Brain pericyte (primary cell): ENCODE results near the gene PTCH2.
A peak's percentile ranks its signal among the peaks of the same experiment; 100 is the strongest.
"Not testable (repeated sequence)": the region's sequence is repeated elsewhere in the genome, so short reads cannot be mapped to it uniquely, and the experiment has no call there.

Source experiments
- DNase-seq: peaks from one replicate; pipeline ENCODE4 v3.0.0-alpha.2; 2012; ENCODE audit warnings: low read depth, low spot score

The PTCH2 gene

DNA sequence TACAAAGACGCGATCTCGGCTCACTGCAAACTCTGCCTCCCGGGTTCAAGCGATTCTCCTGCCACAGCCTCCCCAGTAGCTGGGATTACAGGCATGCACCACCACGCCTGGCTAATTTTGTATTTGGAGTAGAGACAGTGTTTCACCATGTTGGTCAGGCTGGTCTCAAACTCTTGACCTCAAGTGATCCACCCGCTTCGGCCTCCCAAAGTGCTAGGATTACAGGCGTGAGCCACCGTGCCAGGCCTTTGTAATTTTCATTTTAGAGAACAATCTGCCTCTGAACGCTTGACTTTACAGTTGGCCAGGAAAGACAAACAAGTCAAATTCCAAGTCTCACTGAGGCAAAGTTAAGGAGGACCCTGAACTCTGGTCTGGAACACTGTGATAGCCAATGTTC, 4.8 kb downstream of the PTCH2 start:
- DNase-seq = not testable (repeated sequence)

DNA sequence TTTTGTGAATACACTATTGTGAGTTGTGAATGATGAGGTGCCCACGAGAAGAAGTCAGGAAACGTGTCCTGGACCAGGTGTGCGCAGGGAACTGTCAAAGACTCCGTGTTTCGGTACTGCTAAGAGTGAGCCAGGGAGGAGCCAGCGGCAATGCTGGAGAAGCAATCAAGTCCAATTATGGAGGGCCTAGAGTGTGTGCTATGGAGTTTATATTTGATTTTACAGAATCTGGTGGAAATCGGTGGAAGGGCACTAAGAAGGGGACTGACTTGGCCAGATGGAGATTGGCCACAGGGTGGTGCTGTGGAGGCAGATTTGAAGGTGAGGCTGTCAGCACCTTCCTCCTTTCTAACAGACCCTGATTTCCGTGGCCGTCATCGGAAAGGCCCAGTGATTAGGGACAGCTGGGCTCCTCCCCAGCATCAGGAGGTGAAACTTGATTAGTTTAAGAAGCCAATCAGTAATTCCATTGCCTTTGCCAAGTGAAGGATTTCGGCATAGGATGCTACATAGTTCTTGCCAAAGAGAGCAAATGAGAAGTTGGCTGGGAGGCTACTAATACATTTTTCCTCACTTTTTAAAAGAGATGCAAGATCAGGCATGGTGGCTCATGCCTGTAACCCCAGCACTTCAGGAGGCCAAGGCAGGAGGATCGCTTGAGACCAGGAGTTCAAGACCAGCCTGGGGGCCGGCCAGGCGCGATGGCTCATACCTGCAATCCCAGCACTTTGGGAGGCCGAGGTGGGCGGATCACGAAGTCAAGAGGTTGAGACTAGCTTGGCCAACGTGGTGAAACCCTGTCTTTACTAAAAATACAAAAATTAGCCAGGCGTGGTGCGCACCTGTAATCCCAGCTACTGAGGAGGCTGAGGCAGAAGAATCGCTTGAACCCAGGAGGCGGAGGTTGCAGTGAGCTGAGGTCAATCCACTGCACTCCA, 7.0 kb downstream of the PTCH2 start:
- DNase-seq = no peak

DNA sequence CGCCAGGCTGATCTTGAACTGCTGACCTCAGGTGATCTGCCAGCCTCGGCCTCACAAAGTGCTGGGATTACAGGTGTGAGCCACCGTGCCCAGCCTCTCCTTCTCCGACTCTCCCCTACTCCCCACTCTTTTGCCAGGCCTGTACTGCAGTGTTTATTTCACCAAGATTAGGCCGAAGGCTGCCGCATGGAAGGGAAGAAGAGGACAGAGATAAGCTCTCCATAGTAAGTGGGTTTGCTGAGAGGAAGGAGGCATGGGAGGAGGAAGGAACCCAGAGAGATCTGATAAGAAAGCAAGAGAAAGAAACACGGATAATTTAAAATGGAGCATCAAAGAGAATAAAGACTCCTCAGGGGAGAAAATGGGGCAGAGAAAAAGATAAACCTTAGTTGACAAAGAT, 8.7 kb downstream of the PTCH2 start:
- no peak for DNase-seq

DNA sequence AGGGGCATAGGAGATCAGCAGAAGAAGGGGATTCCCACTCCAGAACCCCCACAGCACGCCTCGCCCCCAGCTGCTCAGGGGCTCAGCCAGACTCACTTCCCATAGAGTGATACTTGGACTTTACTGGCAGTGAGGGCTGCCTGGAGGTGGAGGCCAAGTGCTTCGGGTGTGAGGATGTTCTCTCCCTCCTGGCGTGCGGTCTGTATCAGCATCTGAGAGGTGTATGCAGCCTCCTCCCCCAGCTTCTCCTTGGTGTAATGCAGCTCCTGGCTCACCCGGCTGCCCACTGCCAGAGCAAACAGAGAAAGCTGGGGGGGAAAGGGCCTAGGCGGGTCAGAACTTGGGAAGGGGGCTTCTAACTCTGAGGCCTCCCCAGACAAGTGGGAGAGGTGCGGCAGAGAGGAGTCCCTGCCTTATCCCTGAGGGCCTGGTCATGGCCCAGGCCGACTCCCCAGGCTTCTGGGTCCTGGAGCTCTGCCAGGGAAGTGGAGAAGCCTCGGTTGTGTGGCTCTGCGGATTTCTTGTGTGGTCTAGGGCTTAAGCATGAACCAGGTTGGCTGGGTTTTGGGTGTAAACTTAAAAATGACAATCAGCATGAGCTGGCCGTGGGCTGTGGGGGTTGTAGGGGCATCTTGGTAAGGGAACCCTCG, 10.9 kb downstream of the PTCH2 start:
- DNase-seq = no peak

DNA sequence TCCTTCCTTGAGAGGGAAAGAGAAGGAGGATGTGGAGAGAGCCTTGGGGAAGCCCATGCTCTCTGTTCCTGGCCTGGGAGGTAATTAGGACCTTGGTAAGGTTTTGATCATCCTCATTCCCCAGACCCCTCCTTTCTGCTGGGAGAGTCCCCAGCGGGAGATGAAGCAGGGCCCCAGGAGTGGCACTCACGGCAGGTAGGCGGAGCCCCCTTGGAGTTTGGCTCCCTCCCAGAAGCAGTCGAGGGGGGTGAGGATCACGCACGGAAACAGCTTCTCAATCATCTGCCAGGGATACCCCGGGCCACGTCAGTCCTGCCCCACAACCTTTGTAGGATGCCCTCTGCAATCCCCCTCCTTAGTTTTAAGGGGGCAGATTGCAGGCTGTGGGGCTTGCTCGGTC, 11.5 kb downstream of the PTCH2 start:
- no peak for DNase-seq

DNA sequence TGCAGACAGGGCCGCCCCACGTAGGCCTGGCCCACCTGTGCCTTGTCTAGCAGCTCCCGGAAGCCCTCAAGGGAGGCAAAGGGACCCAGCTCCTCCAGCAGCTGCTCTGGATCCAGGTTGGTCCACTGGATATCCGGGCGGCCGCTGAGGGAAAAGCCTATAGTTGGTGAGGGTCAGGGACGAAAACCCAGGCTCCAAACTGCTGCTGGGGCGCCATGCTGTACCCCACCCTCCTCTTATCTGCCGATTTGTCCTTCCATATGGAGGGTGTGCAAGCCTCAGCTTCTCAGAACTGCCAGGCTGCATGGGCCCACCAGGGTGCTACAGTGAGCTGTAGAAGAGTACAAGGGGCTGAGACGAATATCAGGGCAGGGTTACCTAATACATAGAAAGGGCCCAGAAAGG, 12.2 kb downstream of the PTCH2 start:
- no peak for DNase-seq

DNA sequence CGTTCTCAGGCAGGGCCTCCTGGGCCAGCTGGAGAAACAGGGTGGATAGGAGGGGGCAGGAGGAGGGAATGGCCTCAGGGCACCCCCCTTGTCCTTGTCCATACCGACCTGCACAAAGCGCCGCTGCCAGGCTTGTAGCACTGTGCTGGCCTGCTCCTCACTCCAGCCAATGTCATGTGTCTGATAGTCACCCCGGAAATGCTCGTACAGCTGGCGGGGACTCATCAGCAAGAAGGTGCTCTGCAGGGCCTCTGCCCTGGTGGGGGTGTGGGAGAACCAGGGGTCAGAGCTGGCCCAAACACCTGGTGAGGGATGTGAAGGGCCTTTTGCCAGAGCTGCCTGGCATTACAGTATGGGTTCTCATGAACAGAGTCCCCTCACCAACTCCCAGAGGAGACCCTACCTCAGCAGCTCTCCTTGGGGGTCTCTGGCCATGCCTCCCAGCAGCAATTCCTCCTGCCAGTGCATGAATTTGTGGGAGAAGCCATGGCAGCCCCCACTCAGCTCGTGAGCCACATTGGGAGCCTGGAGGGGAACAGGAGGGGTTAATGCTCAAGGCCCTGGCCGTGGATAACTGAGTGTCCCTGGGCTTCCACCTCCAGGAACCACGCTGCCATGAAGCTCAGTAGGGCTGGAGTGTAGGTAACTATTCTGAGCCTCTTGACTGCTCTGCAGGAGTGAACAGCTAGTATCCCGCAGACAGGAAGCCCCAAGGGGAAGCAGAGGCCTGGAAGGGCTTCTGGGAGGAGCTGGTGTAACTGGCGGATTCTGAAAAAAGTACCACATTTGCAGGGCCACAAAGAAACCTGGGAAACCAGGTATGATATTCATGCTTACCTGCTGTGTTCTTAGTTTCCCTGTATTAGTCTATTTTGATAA, 13.3 kb downstream of the PTCH2 start:
- no peak for DNase-seq

DNA sequence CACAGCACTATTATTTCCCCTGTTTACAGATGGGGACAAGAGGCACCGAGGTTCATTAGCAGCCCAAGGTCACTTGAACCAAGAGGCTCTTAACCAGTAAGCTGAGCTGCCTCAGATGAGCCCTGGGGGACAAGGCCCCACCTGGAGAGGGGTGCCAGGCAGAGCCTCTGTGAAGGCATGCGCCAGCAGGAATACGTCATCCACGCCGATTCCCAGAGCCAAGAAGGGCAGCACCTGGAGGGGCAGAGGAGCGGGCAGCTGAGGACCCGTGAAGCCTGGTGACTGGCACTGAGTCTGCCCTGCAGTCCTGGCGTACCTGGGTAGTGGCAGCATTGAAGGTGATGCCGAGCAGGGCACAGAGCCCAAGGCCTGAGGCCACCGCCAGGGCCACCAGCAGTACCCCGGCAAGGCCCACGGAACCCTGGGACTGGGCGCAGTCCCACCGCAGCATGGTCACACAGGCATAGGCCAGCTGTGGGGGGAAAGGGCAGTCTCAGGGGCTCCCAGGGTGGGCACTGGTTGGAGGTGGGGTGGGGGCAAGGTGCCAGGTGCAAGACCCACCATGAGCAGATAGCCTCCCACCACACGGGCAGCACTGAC, 14.1 kb downstream of the PTCH2 start:
- DNase-seq = no peak

DNA sequence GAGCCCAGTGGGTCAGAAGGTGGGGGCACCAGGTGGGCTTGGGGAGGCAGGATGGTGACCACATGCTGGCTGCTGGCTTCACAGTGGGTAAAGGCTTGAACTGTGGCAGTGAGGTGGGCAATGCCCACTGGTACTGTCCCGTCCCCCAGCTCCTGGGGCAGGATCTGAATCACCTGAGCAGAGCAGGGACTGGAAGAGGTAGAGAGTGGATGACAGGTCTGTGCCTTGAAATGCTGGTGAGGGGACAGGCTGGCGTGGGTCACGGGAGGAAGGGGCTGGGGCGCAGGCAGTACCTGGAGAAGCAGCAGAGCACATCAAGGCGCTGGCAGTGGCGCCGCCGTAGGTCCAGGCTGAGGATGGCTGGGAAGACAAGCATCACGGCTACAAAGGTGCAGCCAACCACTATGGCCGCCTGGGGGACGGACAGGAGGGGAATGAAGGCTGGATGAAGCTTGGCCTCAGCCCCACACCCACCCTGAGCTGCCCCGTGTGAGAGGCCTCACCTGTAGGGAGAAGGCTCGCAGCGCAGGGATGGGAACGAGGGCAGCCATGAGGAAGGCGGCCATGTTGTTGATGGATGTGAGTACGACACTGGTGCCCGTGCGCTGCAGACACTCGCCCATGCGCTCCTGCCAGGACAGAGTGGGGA, 14.9 kb downstream of the PTCH2 start:
- no peak for DNase-seq

DNA sequence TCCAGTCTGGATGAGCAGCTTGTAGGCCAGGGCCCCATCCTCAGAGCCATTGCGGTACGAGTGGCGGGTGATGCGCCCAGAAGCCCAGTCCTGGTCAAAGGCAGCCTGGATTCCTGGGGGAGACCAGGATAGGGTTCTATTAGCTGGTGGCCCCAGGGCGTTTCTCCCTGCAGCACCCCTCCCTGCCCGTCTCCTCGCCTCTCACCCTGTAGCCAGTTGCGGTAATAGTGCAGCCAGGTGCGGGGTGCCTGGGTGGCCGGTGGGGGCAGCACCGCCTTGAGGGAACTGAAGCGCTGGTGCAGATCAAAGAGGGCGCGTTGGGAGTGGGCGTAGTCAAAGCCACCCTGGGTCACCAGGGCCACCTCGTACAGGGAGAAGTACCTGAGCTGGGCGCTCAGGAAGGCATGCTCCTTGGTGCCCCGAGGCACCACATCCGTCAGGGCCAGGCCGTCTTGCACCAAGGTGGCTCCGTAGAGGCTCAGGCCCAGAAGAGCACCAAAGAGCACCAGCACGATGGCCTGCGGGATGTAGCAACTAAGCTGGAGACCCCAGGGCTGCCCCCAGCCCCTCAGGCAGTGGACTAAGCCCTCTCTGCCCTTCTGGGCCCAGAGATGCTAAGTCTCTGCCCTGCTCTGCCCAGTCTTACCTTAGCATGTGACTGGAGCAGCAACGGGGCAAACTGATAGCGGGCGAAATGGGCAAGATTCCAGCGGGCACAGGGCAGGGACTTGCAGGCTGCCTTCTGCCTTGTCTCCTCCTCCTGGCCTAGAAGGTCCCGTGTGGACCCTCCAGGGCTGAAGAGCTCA, 15.7 kb downstream of the PTCH2 start:
- no peak for DNase-seq

DNA sequence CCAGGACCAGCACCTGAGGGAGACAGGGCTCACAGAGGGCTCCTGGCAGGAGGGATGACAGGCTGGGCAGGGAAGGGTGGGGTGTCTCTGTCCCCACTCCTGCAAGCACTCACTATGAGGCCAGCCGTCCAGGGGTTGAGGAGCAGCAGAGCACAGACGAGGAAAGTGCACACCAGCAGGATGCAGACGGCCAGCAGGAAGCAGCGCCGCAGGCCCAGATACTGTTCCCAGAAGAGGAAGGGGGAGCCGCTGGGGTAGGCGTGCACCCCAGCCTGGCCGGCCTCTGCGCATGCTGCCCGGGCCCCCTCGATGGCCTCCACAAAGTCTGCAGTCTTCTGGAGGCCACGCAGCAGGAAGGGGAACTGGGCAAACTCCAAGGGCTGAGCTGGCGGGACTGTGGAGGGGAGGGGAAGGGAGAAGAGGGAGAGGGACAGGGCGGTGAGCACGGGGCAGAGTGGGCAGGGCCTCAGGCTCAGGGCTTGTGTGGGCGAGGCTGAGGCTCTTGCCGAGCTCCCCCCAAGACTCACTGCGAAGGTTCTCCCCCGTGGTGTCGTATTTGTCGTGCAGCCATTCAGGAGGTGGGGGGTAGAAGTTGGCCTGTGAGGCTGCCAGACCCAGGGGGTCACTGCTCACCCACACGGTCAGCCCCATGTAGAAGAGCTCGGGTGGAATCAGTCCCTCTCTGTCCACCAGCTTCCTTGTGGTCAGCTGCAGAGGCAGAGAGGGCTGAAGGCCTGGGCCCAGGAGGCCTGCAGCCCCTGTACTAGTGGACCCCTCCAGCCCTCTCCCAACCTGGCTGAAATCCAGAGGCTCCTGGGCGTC, 16.5 kb downstream of the PTCH2 start:
- no peak for DNase-seq

DNA sequence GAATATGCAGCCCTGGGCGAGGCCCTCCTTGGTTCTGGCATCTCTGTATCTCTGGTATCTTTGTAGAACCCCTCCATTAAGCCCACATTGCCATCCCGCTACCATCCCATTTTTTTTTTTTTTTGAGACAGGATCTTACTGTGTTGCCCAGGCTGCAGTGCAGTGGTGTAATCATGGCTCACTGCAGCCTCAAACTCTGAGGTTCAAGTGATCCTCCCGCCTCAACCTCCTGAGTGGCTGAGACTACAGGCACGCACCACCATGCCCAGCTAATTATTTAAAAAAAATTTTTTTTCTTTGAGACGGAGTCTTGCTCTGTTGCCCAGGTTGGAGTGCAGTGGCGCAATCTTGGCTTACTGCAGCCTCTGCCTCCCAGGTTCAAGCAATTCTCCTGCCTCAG, 18.7 kb downstream of the PTCH2 start:
- DNase-seq = not testable (repeated sequence)

DNA sequence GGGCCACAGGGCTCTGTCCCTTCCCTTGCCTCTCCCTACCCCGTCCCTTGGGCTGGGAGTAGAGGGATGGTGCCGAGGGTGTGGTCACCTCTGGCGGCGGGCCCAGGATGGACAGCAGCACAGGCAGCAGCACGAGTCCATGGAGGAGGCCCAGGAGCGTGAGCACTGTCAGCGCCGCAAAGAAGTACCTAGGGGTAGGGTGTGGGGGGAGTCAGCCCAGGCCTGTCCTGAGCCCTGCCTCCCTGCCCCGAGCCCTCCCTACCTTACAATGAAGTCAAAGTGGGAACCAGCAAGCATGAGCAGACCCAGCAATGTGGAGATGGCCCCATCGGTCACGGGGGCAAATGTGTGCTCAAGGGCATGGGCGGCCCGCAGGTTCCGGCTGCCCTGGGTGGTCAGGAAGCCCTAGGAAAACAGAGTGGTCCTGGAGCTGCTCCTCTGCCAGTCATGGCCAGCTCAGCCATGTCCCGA, 20.0 kb downstream of the PTCH2 start:
- no peak for DNase-seq

DNA sequence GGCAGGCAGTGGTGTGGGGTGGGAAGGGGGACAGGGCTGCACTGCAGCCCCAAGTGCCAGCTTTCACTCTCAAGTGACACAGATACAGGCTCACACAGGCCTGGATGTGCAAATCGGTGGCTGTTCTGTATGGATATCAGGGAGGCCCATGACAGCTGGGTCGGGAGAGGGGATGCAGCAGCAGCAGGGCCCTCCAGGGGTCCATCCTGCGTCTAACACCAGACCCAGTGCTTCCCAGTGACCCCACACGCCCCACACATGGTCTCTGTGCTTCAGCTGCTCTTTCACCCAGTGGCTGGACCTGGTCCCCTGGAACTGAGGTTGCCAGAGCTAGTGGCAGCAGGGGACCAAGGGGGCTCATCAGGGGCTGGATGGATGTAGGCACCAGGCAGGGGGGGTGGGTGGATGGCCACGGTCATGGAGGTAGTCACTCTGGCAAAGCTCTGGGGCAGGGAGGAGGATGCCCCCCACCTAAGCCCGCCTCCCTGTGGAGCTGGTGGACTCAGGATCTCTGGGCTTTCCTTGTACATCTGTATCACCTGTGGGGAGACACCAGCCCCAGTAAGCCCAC, 20.8 kb downstream of the PTCH2 start:
- no peak for DNase-seq

DNA sequence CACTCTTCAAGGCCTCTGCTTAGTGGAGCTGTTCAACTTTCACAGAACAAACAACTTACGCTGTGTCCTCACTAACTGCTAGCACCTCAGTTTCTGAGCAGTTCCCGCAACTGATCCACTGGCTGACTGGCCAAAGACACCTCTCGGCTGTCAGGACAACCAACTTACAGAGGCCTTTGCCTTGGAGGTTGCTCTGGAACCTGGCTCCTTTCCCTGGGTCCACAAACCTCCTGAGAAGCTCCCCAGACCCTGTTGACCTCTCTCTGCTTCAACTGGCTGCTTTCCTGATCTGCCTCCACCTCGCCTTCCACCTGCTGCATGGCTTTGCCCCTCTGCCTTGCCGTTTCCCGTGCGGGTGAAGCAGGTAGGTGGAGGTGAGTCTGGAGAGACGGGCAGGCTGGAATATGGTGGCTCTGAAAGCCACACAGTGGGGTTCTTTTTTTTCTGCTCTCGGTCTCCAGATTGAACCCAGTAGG, 21.8 kb downstream of the PTCH2 start:
- DNase-seq = no peak

DNA sequence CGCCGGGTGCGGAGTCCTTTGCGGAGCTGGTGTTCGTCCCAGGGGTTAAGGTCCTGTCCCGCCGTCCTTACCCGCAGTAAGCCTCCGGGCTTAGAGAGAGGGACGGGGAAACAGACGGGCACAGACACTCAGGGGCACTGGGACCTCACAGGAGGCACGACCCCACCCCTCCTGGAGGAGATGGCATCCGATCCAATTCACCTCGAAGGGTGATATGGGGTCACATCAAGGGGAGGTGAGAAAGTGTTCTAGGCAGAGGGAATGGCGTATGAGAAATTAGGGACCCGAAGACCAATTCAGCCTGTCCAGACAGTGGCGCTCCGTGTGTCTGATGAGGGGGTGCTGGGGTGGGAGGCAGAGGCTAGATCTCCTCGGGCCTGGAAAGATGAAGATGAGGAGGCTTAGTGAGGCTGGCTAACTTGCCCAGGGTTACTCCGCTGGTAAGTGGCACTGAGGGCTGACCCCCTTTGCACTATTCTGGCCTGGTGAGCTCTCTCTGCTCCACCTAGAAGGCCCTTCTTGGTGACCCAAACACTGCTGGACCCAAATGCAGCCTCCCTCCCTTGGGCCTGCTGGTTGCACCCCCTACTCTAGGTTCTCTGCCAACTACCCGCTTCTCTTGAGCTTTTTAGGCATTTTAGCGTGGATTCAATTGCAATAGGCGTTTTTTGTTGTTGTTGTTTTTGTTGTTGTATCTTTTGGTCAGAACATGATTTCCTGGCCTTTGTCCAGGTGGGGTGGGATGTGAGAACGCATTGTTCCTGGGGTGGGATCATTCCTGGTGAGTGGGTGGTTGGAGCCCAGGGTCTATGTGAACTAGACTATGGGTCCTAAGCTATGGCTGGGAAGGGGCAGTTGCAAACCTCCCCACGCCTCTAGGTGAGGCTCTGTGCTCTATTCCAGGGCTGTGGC, 22.5 kb downstream of the PTCH2 start:
- no peak for DNase-seq

DNA sequence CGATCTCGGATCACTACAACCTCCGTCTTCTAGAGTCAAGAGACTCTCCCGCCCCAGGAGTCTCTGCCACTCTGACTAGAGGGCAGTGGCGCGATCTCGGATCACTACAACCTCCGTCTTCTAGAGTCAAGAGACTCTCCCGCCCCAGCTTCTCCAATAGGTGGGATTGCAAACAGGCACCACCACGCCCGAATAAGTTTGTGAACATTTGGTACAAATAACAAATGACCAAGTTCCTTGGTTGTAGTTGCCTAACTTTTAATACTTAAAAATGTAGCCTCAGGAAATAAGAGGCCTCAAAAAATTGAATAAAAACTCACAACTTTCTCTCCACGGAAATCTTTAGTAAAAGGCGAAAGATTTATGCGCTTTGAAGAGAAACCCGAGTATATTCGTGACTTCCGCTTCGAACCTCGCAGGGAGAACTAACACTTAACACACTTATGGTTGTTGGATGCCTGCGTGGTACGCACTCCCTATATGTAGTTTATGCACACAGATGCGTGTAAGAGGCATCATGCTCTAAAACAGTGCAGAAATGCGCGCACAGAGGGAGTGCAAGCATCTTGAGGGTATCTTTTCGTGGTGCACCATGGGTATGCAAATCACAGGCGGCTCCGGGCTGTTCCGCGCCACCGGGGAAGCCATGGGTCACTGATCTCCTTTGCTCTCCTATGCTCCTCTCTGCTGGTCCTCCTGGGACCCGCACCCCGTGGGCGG, 23.3 kb downstream of the PTCH2 start:
- DNase-seq = peak; percentile 79
